Aorta (tissue), 5 donors: ENCODE results near the gene TYK2. TPM values are rescaled to one million over a fixed set of nuclear protein-coding genes. Genes with fewer than 3 reads are reported as not detected.
A peak's percentile ranks its signal among the peaks of the same experiment; 100 is the strongest.
"Not testable (repeated sequence)": the region's sequence is repeated elsewhere in the genome, so short reads cannot be mapped to it uniquely, and the experiment has no call there.

Experiments
- ATAC-seq: fragments of 200-7000 bp; cut with Tn5 transposase; one replicate; pipeline ENCODE4 v1.9.1; 2022; ENCODE audit warnings: moderate library complexity; ENCODE audit not compliant: low FRiP score
- DNase-seq, 2 donors: peaks; one replicate each; pipeline ENCODE4 v3.0.0-alpha.2; 2020
- H3K27ac ChIP-seq, 2 donors: one replicate each; pipeline ENCODE4 v1.5.1; 2013; ENCODE audit warnings: low read length in 2 of 2, mild to moderate bottlenecking in 2 of 2, moderate library complexity in 2 of 2, control low read depth in 1 of 2, inconsistent platforms in 1 of 2, low read depth in 1 of 2
- H3K27me3 ChIP-seq, 2 donors: one replicate each; pipeline ENCODE4 v1.6.1; 2013; ENCODE audit warnings: control low read depth in 1 of 2, low read length in 1 of 2, mild to moderate bottlenecking in 1 of 2, moderate library complexity in 1 of 2; ENCODE audit not compliant: insufficient read depth in 2 of 2, control insufficient read depth in 1 of 2
- H3K36me3 ChIP-seq, 2 donors: one replicate each; pipeline ENCODE4 v1.6.1; 2013; ENCODE audit warnings: control low read depth in 1 of 2, low read length in 1 of 2, mild to moderate bottlenecking in 1 of 2; ENCODE audit not compliant: insufficient read depth in 2 of 2, control insufficient read depth in 1 of 2
- H3K4me1 ChIP-seq, 2 donors: one replicate each; pipeline ENCODE4 v1.6.1; 2013; ENCODE audit warnings: low read length in 2 of 2, control low read depth in 1 of 2, mild to moderate bottlenecking in 1 of 2, moderate library complexity in 1 of 2; ENCODE audit not compliant: insufficient read depth in 2 of 2, control insufficient read depth in 1 of 2
- H3K4me3 ChIP-seq, 2 donors: one replicate each; pipeline ENCODE4 v1.5.1; 2013; ENCODE audit warnings: low read length in 2 of 2, control low read depth in 1 of 2, mild to moderate bottlenecking in 1 of 2
- H3K9me3 ChIP-seq: one replicate; pipeline ENCODE4 v1.6.1; 2013; ENCODE audit warnings: mild to moderate bottlenecking, low read length; ENCODE audit not compliant: control insufficient read depth
- WGBS, 2 donors: extraction: QIAGEN DNeasy Blood & Tissue Kit; methylation state at CpG; one replicate each; pipeline ENCODE4 v1.1.7; 2013; 5-methylcytosine and 5-hydroxymethylcytosine counted together
- intact Hi-C, 2 donors: fragments of 100-400 bp; cut with DNase I; formaldehyde crosslinking; loops; one replicate each; pipeline versions ENCODE4 v1.14.2 to v1.15.0; 2022
- polyA plus RNA-seq, 2 donors: library from polyadenylated mRNA; stranded (reverse); fragments of 200-250 nt; gene quantifications; one replicate each; pipeline ENCODE4 v1.2.3, GENCODE V29; 2013
- total RNA-seq, 2 donors: library from RNA; stranded (reverse); fragmentation: NEBNext Ultra II Directional; extraction: Animal tissue kit (Norgen Biotek cat#: 25700); gene quantifications; one replicate each; pipeline ENCODE4 v1.2.1, GENCODE V29; 2021
- donor health status: healthy with polysubstance abuse.
- donor health status: Bipolar disorder and iron deficiency.
- donor health status: DM: no; HTN: no; CAD: no.
- donor health status: DM: no; HTN: no; CAD: no.
- donor health status: DM: yes; HTN: yes; CAD: no.

Gene TYK2
- total and polyA plus RNA-seq, 4 donors = 33.2 to 253 (median 106) TPM

GRCh38 chr19:10412257-10412977, 32.0 kb upstream of the TYK2 start:
- H3K36me3 ChIP-seq = no peaks in the 10 kb centered on the region
- no peaks in the 10 kb centered on the region for H3K4me1 ChIP-seq
- H3K9me3 ChIP-seq = peaks cover 3% of the 10 kb centered on the region
- DNase-seq (no peak), ATAC-seq (no peak)
- H3K4me3 ChIP-seq = no peak overlapping the region
- intact Hi-C loops = no loop called here
- no peaks in the 10 kb centered on the region for H3K27me3 ChIP-seq
- no peak overlapping the region for H3K27ac ChIP-seq
- 72 to 80% methylated on average over 13 of the region's 13 CpGs for WGBS, 2 donors

DNA sequence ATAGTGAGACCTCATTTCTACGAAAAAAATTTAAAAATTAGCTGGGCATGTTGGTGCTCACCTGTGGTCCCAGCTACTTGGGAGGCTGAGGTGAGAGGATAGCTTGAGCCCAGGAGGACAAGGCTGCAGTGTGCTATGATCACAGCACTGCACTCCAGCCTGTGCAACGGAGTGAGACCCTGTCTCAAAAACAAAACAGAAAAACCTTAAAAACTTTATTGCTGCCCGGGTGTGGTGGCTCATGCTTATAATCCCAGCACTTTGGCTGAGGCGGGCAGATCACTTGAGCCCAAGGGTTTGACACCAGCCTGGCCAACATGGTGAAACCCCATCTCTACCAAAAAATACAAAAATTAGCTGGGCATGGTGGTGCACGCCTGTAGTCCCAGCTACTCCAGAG, 30.9 kb upstream of the TYK2 start:
- intact Hi-C loops, H3K9me3 ChIP-seq, H3K4me3 ChIP-seq, H3K27me3 ChIP-seq, H3K4me1 ChIP-seq, DNase-seq, H3K36me3 ChIP-seq, H3K27ac ChIP-seq, ATAC-seq: not testable (repeated sequence)
- WGBS, 2 donors = 72 to 74% methylated on average over 5 of the region's 5 CpGs

DNA sequence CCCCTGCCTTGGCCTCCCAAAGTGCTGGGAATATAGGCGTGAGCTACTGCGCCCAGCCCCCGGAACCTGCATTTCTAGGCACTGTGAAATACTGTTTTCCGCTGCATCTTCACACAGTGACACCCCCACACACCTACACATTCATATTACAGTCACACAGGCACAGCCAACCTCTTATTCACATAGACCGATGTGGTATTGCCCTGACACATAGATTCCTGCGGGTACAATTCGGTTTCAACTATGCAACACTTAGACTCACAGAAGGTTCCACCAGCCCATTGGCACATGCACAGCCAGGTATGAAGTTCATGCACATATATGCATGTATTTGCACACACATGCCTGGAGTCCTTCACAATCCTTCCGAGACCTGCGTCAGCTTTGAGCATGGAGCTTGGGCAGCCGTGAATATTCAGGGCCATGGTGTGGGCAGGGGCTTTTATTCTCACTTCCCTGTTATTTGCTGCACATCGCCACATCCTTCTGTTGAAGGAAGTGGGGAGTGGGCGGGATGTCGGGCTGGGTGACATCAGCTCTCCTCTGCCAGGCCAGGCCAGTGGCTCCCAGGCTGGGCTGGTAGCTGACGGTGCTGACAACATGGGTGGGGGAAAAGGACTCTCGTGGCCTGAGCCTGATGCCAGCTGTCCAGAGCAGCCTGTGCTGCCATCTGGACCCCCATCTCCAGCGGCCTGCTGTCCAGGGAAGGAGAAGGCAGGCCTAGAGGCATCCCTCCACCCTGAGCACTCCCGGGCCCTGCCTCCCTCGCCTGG, 28.3 kb upstream of the TYK2 start:
- Histone ChIP-seq H3K9me3 (no peaks in the 10 kb centered on the region), H3K4me1 (no peaks in the 10 kb centered on the region), H3K27ac (no peak overlapping the region), H3K4me3 (no peak overlapping the region), H3K36me3 (no peaks in the 10 kb centered on the region), H3K27me3 (no peaks in the 10 kb centered on the region)
- no peak for ATAC-seq
- peak in 1 of 2 donors; percentile 87 for DNase-seq
- WGBS, 2 donors = 62 to 66% methylated on average over 18 of the region's 18 CpGs
- intact Hi-C loops = no loop called here

- H3K4me1 ChIP-seq = no peaks in the 10 kb centered on the region
- intact Hi-C loops = no loop called here
- no peak overlapping the region for H3K27ac ChIP-seq
- DNase-seq (no peak), ATAC-seq (no peak)
- H3K4me3 ChIP-seq = no peak overlapping the region
- no peaks in the 10 kb centered on the region for H3K9me3 ChIP-seq
- no peaks in the 10 kb centered on the region for H3K27me3 ChIP-seq
- H3K36me3 ChIP-seq = no peaks in the 10 kb centered on the region
Observed at GRCh38 chr19:10407096-10407495, 26.7 kb upstream of the TYK2 start.

- WGBS, 2 donors = 76 to 78% methylated on average over 6 of the region's 6 CpGs
- Histone ChIP-seq H3K4me3 (no peak overlapping the region), H3K9me3 (no peaks in the 10 kb centered on the region), H3K4me1 (no peaks in the 10 kb centered on the region), H3K36me3 (no peaks in the 10 kb centered on the region), H3K27me3 (no peaks in the 10 kb centered on the region), H3K27ac (no peak overlapping the region)
- no peak for DNase-seq
- no peak for ATAC-seq
- intact Hi-C loops = no loop called here
Observed at GRCh38 chr19:10406191-10406590, 25.8 kb upstream of the TYK2 start.

- no peak for ATAC-seq
- WGBS, 2 donors = 4 to 5% methylated on average over 42 to 43 of the region's 43 CpGs
- DNase-seq = no peak
- H3K4me3 ChIP-seq = no peak overlapping the region
- intact Hi-C loops = no loop called here
- H3K36me3 ChIP-seq = no peaks in the 10 kb centered on the region
- H3K4me1 ChIP-seq = no peaks in the 10 kb centered on the region
- no peaks in the 10 kb centered on the region for H3K9me3 ChIP-seq
- no peak overlapping the region for H3K27ac ChIP-seq
- no peaks in the 10 kb centered on the region for H3K27me3 ChIP-seq
Observed at GRCh38 chr19:10404888-10405820, 24.8 kb upstream of the TYK2 start.

DNA sequence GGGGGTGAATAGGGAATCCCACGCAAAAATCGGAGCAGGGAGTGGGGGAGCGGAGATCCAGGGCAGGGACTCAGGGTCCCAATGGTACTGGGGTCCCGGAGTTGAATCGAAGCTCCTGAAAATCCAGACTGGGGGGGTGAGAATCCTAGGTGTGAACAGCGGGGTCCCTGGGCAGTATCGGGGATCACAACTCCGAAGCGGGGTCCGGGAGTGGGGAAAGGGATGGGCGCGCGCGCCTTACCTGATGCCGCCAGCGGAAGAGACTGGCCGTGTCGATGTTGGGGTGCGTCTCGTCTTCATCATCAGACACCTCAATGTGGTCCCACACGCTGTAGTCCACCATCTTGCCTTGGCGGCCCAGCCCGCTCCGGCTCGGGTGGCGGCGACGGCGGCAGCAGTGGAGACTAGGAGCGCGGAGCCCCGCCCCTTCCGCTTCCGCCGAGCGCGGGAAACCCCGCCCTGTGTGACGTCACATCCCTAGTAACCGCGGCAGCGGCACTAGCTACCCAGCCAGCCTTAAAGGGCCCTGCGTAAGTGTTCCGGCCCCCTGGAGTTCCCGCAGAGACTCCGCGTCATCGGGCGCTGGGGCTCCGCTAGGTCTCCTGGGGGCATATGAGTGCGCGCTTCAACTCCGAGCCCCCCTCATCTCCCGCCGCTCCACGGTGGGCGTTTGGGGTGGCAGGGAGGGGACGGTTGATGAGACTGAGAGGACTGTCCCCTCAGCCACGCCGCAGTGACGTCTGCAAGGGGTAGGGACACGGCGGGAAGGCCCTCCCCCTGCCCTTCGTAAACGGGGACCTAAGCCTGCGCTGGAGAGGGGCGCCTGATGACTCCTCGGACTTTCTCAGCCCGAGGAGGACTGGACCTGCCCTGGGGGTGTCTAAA, 23.0 kb upstream of the TYK2 start, which contains the start of gene CDC37:
Gene CDC37 (minus strand): TSS at position 406 of the 885 bp plus-strand sequence. CDS start 63 bp downstream, at position 343.
- Histone ChIP-seq H3K36me3 (no peaks in the 10 kb centered on the region), H3K27me3 (no peaks in the 10 kb centered on the region), H3K27ac (no peak within 1 kb of the TSS), H3K9me3 (no peaks in the 10 kb centered on the region), H3K4me1 (no peaks in the 10 kb centered on the region), H3K4me3 (peak within 1 kb of the TSS; percentile 89 to 99)
- WGBS, 2 donors = 0 to 1% methylated on average over 68 to 69 of the region's 69 CpGs
- peak; percentile 98 for ATAC-seq
- DNase-seq = peak; percentile 97 to 99
- intact Hi-C loops = no loop called here
